CD4-positive, alpha-beta T cell treated with Interleukin-6 for 4 hours (primary cell): Measurements from ENCODE around the gene SGK1.

Source experiments
- DNase-seq: peaks from one replicate; pipeline ENCODE4 v3.0.0-alpha.2; 2020; ENCODE audit warnings: mixed read lengths

The SGK1 gene

DNA sequence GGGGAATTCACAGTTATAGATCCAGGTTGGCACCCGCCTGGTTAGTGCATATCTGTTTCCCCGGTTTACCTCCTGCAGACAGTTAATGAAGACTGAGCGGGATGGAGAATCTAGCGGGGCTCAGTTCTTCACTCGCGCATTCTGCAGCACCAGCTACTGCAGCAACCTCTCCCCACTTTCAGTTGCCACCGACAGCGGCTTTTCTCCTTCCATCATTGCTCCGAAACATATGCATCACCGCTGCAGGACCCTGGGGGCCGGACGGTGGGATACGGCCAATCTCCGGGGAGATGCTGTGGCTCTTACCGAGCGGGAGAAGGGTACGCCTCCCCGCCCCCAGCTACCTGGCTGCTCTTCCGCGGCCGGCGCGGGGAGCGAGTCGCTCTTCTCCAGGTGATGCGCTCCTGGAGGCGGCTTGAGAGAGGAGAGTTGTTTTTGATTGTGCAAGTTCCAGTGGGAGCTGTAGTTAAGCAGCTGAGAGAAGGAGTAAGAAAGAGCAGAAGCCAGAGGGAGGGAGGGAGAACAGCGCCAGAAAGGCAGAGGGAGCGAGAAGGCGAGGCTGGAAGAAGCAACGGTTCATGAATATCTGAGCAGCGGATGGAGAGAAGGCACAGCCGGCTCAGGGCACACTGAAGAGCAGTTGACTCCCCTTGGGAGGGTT, at the start of gene SGK1:
TSS of gene SGK1 (minus strand) at position 642 of the 661 bp plus-strand sequence. CDS start 652 bp downstream, outside the sequence.
- DNase-seq, result peak; percentile 51

DNA sequence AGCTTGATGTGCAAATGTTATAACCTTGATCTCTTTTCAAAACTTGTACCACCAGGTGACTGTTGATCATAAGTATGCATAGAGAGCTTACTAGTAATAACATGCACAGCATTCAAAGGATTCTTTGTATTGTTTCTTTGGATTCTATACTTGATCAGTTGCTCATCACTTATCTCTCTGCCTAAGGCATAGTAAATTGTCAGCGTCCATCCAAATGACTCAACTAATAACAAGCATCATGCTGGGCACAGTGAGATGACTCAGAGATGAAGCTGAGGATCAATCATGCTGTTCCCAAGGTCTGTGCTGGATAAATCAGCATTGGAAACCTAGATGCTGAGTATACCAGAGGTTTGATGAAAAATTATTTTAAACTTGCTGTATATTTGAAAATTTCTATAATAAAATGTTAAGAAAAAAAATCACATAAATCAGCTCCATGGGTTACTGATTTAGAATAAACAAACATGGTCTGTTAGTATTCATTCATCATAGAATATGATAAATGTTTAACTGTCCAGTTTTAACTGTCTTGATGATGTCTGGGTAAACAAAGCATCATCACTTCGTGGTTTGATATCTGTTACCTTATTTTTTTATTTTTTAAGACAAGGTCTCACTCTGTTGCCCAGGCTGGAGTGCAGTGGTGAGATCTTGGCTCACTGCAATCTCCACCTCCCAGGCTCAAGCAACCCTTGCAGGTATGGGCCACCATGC, 45.6 kb upstream of the SGK1 start:
- DNase-seq, result no peak

DNA sequence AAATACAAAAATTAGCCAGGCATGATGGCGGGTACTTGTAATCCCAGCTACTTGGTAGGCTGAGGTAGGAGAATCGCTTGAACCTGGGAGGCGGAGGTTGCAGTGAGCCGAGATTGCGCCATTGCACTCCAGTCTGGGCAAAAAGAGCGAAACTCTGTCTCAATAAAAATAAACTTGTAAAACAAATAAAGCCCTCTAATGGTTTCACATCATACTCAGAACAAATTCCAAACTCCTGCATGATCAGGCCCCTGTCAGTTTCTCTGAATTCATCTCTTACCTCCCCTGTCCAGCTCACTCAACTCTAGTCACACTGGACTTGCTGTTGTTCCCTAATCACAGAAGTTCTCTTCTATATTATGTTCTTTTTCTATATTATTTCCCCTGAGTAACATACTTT, 43.1 kb upstream of the SGK1 start:
- no peak for DNase-seq

DNA sequence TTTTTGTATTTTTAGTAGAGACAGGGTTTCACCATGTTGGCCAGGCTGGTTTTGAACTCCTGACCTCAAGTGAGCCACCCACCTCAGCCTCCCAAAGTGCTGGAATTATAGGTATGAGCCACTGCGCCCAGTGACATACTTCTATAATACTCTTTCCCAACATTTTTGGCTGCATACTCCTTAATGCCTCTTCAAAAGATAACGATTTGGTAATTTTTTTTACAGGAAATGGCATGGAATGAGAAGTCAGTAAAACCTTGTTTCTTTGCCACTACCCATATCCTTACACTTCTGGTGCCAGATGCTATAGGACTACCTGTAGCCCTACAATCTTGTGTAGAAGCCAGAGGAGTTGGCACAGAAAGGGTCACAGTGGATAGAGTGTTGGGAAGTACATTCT, 41.4 kb upstream of the SGK1 start:
- DNase-seq, result no peak

DNA sequence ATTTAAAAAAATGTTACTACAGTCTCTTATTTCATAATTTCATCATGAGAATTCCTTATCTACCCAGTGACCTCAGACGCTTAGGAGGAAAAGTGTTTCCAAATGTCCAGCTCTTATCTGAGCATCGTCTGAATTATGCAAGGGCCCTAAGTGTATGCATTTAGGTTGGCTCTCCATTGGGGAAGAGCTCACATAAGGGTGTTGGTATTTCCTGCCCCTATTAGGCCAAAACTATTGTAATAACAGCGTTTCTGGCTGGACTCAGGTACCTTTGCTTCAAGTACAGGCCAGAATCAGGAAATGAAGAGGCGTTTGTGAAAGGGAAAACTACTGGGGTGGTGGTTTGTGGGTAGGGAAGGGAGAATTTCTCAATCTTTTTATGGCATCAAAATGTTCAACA, 40.4 kb upstream of the SGK1 start:
- DNase-seq, result no peak

DNA sequence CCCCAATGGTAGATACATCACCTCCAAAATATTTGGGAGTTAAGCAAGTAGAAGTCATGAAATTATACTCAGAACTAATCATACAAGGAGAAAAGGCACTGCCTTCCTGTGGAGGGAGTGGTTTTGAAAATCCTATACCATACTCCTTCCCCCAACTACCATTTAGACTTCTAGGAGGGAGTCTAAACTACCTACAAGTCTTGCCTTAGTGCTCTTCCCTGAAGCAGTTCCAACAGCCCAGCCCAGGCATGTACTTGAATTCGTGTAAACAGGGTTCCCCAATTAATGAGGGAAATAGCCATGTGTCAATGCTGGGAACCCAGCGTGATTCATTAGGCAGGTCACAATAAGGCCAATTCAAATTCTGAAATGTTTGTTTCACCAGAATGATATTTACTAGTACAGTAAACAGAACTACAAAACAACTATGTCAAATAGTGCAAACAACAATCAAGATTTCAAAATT, 39.1 kb upstream of the SGK1 start:
- DNase-seq, result no peak

DNA sequence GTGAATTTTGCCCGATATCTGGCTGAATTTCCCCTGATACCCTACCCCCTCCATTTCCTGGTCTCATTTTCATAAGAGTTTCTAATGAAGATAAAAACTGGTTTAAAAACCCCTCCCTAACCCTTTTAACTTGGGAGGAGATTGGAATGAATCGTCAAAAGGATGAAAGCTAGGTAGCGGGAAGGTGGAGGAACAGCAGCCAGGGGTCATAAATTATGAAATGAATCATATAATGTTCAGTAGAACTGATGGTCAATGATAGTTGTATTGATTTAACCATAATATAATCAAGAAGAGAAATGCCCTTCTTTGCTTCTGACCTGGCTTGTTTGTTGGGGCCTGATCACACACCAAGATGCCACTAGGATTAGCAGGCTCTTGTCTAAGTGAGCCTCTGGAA, 38.5 kb upstream of the SGK1 start:
- DNase-seq, result no peak

DNA sequence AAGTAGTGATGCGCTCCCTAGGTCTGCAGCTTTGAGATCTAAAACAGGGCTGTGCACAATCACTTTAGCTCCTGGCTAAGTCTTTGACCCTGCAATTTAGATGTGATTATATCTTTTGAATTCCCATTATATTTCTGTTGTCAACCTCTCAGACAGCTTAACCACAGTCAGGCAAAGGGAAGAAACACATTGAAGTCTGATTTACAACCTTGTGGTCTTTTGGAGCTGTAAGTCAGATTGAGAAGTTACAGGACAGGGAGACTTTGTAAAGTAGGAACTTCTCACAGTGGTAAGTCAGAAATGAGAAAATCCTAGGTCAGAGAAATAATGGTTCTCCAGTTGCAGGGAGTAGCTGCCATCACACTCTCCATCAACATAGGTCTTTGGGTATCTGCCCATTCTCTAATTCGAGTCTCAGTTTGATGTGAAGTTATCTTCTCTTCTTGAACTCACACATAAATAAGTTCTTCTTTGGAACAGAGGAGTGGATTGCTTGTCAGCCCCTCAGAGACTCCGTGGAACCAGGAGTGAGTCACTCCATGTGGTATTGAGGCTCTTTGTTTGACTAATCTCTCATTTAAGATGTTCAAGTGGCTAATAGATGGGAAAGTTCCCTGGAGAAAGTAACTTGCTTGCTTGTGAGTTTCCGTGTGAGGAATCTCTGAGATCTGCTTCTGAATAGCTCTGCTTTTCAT, 35.0 kb upstream of the SGK1 start:
- DNase-seq, result no peak

DNA sequence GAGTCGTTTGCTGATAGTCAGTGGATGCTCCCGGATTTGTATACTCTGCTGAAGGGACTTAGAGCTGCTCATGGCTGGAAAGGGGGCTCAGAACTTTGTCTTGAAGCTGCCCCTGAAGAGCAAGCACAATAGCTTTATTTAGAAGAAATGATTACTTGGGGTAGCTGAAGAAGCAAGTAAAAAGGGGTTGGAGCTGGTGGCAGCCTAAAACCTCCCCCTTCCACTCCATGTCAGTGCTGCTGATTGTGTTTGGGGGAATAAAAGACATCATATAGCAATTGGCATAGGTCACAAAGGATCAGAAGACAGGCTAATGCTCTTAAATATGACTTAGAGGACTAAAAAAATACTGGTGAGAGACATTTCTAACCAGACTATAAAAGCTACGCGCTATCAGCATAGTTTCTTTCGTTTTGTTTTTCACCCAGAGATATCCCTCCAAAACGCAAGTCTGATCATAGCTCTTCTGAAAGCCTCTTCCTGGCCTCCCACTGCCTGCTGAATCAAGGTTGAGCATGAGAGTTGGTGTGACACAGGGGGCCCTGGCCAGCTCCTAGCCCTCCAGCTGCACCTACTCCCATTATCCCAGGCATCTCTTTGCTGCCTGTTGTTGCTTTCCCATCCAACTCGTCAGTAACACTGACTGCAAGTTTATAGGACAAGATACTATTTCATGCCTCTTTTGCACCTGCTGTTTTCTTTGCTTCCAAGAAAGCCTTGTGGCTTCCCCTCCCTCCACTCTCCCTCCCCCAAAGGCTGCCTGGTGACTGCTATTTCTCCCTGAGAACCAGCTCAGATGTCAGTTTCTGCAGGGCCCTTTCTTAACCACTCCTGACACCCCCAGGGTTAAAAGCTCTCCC, 33.9 kb upstream of the SGK1 start:
- DNase-seq, result peak; percentile 37

DNA sequence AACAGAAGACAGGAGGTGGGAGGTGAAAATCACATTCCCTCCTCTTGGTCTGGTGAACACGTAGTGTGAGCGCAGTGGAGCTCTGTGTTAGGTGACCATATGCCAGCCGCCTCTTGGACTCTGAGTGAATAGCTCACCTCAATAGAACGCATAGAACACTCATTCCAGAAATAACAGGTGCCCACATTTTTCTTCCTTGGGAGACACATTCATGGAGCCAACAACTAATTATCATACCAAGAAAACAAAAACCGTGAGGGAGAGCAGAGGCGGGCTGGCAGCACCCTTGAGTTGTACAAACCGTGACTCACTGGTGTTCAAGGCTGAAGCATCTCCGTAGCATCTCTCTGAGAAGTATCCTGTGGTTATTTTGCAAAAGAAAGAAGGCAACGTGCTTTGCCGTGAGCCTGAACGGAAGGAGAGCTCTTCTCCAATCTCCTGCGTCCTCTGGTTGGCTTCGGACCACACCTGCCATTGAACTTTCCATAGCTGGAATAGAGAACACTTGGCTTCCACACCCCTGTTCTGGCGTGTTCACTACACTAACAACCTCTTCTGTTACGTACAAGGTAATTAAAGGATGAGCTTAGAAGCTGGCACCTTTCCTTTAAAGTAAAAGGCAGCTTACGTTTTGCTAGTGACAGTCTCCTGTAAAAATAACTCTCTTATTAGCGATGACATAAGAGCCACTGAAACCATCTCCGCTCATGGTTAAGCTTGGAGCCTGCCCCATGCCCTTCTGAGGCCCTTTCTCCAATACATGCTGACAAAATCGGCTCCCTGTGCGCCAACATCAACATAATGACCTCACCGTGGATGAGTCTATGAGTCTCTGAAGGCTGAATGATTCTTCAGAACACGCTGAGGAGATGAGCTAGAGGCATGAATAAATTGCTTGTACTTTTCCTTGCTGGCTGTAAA, 30.2 kb upstream of the SGK1 start:
- DNase-seq, result no peak

DNA sequence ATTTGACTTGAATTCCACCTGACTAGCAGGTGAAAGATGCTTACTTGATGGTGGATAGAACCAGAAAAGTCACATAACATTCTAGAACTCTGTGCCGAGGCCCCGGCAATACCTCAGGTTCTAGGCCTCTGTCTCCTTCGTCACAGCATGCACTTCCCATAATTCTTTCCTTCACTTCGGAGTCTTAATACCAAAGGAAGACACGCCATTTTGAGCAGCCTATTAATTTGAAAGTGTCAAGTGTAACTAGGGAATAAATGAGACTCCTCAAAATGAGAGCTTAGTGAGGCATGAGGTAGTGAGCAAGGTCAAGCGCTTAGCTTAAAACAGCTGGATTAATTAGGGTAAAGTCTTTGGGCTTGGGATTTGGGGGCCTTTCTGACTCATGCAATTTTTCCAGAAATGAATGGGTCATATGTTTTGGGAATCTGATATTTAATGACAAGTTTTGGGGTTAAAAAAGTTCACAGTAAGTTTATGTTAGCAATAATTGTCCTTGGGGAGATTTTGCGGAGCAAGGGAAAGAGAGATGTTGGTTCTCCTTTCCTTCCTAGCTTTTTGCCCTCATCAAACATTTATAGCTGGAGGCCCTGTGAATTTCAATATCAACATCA, 29.1 kb upstream of the SGK1 start:
- no peak for DNase-seq

DNA sequence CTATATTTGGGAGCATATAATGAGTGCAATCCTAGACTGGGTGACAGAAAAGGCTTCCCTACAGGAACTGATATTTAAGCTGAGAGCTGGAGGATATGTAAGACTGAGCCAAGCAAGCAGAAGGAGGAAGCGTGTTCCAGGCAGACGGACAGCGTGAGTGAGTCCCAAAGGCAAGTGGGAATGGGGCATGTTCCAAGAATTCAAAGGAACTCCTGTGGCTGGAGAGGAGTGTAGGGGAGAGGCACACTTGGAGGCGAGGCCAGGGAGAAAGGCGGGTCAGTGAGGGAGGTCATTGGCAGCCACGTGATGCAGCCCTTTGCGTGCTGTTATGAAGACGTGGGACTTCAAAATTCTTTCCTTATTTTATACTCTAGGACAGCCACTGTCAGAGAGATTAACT, 27.9 kb upstream of the SGK1 start:
- no peak for DNase-seq

DNA sequence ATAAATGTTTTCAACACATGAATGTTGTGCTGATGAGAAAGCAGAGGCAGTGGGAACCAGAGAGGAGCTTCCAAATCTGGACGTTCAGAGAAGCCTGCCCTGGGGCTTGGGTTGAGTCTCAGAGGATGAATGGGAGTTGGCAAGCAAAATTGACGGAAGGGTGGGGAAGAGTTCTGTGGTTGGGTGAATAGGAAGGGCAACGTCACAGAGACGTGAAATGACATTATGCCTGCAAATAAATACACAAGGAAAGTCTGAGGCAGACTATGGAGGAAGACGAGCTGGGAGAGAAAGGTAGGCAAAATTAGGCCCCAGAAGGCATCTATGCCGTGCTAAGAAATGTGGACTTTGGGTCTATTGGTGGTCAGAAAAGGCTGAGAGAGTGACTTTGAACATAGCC, 25.2 kb upstream of the SGK1 start:
- no peak for DNase-seq

DNA sequence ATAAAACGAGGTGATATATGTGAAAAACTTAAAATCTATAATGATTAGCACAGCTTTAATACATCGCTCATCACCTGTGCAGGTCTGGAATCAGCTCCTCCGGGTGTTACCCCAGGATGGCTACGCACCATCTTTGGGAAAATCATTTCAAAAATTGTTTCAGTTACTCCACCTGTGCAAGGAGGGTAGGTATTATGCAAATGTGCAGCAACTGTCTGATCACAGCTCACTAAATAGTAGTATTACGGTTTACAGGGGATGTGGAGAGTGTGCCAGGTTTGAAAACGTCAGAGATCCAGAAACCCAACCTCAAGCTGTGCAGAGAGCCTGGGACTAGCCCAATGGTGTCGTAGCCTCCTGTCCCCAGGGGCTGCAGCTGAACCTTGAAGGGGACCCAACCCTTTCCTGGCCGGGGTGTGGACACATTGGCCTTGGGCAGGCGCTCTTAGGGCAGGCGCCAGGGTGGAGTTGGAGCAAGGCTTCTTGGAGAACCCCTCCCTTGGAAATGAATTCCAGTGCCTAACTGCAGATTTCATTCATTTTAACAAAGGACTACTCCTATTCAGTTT, 24.2 kb upstream of the SGK1 start:
- DNase-seq, result no peak

DNA sequence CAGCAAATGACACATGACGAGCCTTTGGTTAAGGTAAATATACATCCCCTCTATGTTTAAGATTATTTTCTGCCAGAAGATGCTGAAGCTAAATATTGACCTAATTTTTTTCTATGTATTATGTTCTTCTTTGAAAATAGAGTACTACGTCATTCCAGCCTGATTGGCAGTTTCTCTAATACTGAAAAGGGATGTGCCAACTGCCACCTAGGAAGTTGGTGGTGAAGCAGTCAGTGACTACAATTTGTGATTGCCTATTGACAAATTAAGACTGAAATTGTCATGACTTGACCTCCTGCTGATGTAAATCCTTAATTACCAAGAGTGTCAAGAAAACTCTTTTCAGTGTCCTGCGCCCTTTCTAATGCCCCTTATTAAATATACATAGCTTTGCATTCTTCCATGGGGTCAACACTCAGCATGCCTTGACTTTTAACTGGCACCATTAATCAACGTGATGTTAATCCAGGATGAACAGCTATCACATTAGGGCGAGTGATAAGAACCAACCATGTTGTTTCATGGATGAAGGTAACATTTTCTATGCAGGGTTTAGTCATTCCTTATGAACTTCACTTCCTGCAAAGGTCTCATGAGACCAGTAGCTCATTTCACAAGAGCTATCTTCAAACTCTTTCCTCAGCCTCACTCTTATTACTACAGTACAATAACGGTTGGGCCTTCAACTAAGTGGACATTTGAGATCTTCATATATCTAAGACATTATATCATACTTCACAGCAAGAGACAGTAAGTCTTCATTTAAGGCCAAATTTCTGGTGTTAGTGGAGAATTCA, 22.5 kb upstream of the SGK1 start:
- no peak for DNase-seq

DNA sequence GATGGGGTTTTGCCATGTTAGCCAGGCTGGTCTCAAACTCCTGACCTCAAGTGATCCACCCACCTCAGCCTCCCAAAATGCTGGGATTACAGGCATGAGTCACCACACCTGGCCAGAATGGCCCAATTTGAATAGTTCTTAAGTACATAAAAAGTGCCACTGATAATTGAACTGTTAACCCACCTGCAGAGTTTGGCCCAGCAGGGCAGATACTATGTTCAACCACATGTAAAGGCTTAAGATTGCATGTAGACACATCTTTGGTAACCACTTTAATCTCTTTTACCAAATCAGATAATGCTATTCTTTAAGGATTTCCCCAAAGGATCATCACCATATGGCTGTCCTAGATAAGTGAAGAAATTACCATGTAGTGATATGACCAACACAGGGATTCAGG, 21.3 kb upstream of the SGK1 start:
- no peak for DNase-seq

DNA sequence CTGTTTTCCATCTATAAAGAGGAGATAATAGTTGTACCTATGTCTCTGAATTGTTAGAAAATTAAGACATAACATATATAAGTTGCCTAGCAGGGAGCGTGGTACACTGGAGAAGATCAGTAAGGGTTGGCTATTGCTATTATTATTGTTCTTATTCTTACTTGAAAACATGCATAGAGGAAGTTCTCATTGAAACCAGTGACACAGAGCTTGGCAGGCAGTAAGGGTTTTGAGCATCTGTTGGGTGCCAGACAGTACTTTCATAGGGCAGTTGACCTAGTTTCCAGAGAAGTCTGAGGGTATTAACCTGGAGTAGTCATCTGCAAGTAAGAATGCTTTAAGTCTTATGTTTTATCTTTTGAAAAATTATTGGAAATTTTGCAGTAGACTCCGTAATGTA, 13.3 kb upstream of the SGK1 start:
- no peak for DNase-seq

DNA sequence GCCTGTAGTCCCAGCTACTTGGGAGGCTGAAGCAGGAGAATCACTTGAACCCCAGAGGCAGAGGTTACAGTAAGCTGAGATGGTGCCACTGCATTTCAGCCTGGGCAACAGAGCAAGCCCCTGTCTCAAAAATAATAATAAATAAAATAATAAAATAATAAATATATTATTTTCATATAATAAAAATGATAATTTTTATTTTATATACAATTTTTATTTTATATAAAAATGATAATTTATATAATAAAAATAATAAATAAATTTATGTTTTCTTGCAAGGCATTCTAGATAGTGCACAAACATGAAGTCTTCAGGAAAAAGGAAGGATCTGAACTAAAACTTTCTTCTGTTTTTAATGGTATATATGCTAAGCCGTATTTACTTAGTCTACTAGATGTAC, 12.6 kb upstream of the SGK1 start:
- no peak for DNase-seq

DNA sequence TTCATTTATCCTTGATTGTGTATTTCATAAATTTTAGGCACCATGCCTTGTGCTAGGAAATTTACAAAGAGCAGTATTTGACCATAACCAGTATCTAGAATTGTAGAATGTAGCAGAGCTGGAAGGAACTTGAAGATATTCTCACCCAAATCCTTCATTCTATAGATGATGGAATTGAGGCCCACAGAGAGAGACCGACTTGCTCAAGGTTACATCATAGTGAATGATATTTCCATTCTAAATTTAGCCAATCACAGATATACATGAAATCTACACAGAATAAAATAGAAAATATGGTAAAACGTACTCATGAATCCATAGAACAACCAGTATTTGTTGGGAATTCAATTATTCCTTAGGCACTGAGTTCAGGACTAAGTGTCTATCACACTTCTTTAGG, 10.9 kb upstream of the SGK1 start:
- no peak for DNase-seq

DNA sequence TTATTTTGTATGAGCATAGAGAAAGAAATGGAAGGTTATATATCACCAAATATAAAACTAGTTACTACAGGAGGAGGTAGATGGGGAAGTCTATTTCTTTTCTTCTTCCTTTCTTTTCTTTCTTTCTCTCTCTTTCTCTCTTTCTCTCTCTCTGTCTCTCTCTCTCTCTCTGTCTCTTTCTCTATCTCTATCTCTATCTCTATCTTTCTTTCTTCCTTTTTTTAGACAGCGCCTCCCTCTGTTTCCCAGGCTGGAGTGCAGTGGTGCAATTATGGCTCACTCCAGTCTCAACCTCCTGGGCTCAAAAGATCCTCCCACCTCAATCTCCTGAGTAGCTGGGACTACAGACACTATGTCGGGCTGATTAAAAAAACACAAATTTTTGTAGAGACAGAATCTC, 10.2 kb upstream of the SGK1 start:
- no peak for DNase-seq
